ENCODE data around the gene ZDHHC4. TPM values are rescaled to one million over a fixed set of nuclear protein-coding genes. Genes with fewer than 3 reads are reported as not detected.

The ZDHHC4 gene
- total and polyA plus RNA-seq, 9 donors = 35.9 to 92.0 (median 47.8) TPM

GRCh38 chr7:6536262-6537260 lies 40.7 kb upstream of the ZDHHC4 start:
- no peak overlapping the region for H3K27ac ChIP-seq
- WGBS, 3 donors = 1 to 4% (median 1%) methylated on average over 29 to 56 of the region's 56 CpGs
- H3K36me3 ChIP-seq = no peaks in the 10 kb centered on the region
- no peaks in the 10 kb centered on the region for H3K9me3 ChIP-seq
- no peak for DNase-seq
- no peaks in the 10 kb centered on the region for H3K27me3 ChIP-seq
- no peaks in the 10 kb centered on the region for H3K4me1 ChIP-seq (ENCODE audit: insufficient read depth)
- no peak overlapping the region for H3K4me3 ChIP-seq
- TF ChIP-seq POLR2A (IDR thresholded peaks at IDR 0.05) (no peak), EP300 (IDR thresholded peaks at IDR 0.05) (no peak)
- TF ChIP-seq, protein P1, sequence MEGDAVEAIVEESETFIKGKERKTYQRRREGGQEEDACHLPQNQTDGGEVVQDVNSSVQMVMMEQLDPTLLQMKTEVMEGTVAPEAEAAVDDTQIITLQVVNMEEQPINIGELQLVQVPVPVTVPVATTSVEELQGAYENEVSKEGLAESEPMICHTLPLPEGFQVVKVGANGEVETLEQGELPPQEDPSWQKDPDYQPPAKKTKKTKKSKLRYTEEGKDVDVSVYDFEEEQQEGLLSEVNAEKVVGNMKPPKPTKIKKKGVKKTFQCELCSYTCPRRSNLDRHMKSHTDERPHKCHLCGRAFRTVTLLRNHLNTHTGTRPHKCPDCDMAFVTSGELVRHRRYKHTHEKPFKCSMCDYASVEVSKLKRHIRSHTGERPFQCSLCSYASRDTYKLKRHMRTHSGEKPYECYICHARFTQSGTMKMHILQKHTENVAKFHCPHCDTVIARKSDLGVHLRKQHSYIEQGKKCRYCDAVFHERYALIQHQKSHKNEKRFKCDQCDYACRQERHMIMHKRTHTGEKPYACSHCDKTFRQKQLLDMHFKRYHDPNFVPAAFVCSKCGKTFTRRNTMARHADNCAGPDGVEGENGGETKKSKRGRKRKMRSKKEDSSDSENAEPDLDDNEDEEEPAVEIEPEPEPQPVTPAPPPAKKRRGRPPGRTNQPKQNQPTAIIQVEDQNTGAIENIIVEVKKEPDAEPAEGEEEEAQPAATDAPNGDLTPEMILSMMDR (IDR thresholded peaks at IDR 0.05) = no peak
- intact Hi-C loops (cut with DNase I) = no loop called here

GRCh38 chr7:6542368-6542767 lies 34.9 kb upstream of the ZDHHC4 start:
- TF ChIP-seq, protein P1 (IDR thresholded peaks at IDR 0.05) = no peak
- TF ChIP-seq EP300 (IDR thresholded peaks at IDR 0.05) = no peak
- no peak for DNase-seq
- 67 to 91% (median 87%) methylated on average over 1 of the region's 1 CpG for WGBS, 3 donors
- Histone ChIP-seq H3K27me3 (no peaks in the 10 kb centered on the region), H3K9me3 (no peaks in the 10 kb centered on the region), H3K4me1 (ENCODE audit: insufficient read depth) (no peaks in the 10 kb centered on the region), H3K36me3 (no peaks in the 10 kb centered on the region), H3K4me3 (no peak overlapping the region), H3K27ac (no peak overlapping the region)
- intact Hi-C loops (cut with DNase I) = no loop called here

DNA sequence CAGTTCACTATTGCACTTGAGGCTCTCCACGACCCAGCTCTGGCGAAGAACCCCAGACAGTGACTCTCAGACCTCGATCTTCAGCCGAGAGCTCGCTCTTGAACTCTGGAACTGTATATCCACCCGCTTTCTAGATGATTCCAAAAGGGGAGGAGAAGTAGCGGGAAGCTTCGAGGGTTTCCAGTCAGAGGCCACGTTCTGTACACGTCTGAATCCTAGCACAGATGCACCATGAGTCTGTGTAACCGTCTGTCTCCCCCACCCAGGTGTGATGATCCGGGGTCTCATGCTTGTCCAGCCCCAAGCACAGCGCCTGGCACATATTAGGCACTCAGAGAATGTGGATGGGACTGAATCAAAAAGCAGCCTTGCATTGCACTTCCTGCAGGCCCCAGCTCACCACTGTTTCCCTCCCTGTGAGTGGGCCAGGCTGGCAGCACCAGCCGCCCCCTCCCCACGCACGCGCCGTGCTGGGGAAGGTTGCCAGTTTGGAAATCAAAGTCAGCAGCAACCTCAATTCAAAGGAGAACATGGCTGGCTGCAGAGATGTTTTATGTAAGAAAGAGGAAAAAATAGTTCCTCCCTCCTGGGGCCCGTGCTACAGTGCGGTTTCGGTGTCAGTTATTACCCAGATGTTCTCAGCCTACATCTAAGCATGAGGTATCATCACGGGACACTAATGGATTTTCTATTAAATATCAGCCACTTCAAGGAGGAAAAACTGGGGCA lies 31.7 kb upstream of the ZDHHC4 start:
- intact Hi-C loops (cut with DNase I) = no loop called here
- H3K9me3 ChIP-seq = no peaks in the 10 kb centered on the region
- 77 to 85% (median 79%) methylated on average over 22 of the region's 22 CpGs for WGBS, 3 donors
- H3K4me1 ChIP-seq (ENCODE audit: insufficient read depth) = no peaks in the 10 kb centered on the region
- no peak for TF ChIP-seq POLR2A (IDR thresholded peaks at IDR 0.05)
- no peak for TF ChIP-seq EP300 (IDR thresholded peaks at IDR 0.05)
- TF ChIP-seq, protein P1 (IDR thresholded peaks at IDR 0.05) = no peak
- no peak overlapping the region for H3K27ac ChIP-seq
- H3K27me3 ChIP-seq = no peaks in the 10 kb centered on the region
- H3K36me3 ChIP-seq = no peaks in the 10 kb centered on the region
- no peak for DNase-seq
- H3K4me3 ChIP-seq = no peak overlapping the region

DNA sequence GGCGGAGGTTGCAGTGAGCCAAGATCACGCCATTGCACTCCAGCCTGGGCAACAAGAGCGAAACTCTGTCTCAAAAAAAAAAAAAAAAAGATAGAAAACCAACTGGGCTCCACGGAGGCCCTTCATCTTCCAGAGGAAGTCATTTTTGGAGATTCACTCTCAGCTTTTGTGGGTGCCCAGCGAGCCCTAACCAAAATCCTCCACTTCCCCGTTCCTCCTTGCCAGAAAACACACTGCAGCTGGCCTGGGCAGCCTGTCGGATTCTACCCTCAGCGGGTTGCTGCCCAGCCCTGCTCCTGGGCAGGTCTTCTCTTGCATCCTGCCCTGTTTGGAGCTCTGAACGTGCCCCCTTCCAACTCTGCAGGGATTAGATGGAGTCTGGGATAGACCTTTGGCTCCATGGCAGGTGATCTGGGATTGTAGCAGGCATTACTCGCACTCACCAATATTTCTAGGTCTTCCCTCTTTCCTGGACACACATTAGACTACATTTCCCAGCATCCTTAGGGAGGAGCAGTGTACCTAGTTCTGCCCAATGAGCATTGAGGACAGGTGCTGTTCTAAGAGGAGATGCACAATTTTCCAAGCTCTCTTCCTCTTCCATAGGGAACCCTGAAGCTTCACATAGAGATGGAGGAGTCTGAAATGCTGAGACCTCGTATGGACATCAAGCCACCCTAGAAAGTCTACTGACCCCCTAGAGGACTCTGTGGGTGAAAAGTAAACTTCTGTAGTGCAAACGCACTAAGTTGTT lies 30.6 kb upstream of the ZDHHC4 start:
- Histone ChIP-seq H3K36me3 (no peaks in the 10 kb centered on the region), H3K27ac (no peak overlapping the region), H3K4me1 (ENCODE audit: insufficient read depth) (no peaks in the 10 kb centered on the region), H3K9me3 (no peaks in the 10 kb centered on the region), H3K4me3 (no peak overlapping the region), H3K27me3 (no peaks in the 10 kb centered on the region)
- WGBS, 3 donors = 70 to 85% (median 82%) methylated on average over 12 of the region's 12 CpGs
- intact Hi-C loops (cut with DNase I) = no loop called here
- no peak for DNase-seq
- TF ChIP-seq, protein P1 (IDR thresholded peaks at IDR 0.05) = no peak
- TF ChIP-seq POLR2A (IDR thresholded peaks at IDR 0.05) (no peak), EP300 (IDR thresholded peaks at IDR 0.05) (no peak)
